Ishikawa (cell line): ENCODE data around the gene SETBP1.

Experiments
- CEBPB ChIP-seq: IDR thresholded peaks from 2 replicates; pipeline ENCODE4 v1.6.1; 2012
- CREB1 ChIP-seq: IDR thresholded peaks from 2 replicates; pipeline ENCODE4 v1.6.1; 2012; ENCODE audit warnings: low read depth
- EGR1 ChIP-seq: IDR thresholded peaks from 2 replicates; pipeline ENCODE4 v1.6.1; 2012
- EP300 ChIP-seq: IDR thresholded peaks from 2 replicates; pipeline ENCODE4 v1.6.1; 2012; ENCODE audit warnings: borderline replicate concordance
- FOXM1 ChIP-seq: IDR thresholded peaks from 2 replicates; pipeline ENCODE4 v1.6.1; 2012; ENCODE audit warnings: low read depth, borderline replicate concordance
- NFIC ChIP-seq: IDR thresholded peaks from 2 replicates; pipeline ENCODE4 v1.6.1; 2012
- RAD21 ChIP-seq: IDR thresholded peaks from 2 replicates; pipeline ENCODE4 v1.6.1; 2012; ENCODE audit warnings: low read depth
- TAF1 ChIP-seq: IDR thresholded peaks from 2 replicates; pipeline ENCODE4 v1.6.1; 2012; ENCODE audit warnings: low read depth, mild to moderate bottlenecking
- TCF12 ChIP-seq: IDR thresholded peaks from 2 replicates; pipeline ENCODE4 v1.6.1; 2012; ENCODE audit warnings: low read depth
- TEAD4 ChIP-seq: IDR thresholded peaks from 2 replicates; pipeline ENCODE4 v1.6.1; 2012
- YY1 ChIP-seq: IDR thresholded peaks from 2 replicates; pipeline ENCODE4 v1.6.1; 2012; ENCODE audit warnings: low read depth
- ZBTB7A ChIP-seq: IDR thresholded peaks from 2 replicates; pipeline ENCODE4 v1.6.1; 2012; ENCODE audit warnings: low read depth
- TF ChIP-seq, protein P1 (sequence below): IDR thresholded peaks from 2 replicates; pipeline ENCODE4 v1.6.1; 2012
- TF ChIP-seq, protein P2 (sequence below): IDR thresholded peaks from 2 replicates; pipeline ENCODE4 v1.6.1; 2012
- TF ChIP-seq, protein P3 (sequence below): IDR thresholded peaks from 2 replicates; pipeline ENCODE4 v1.6.1; 2012; ENCODE audit warnings: low read depth, mild to moderate bottlenecking

Gene SETBP1

DNA sequence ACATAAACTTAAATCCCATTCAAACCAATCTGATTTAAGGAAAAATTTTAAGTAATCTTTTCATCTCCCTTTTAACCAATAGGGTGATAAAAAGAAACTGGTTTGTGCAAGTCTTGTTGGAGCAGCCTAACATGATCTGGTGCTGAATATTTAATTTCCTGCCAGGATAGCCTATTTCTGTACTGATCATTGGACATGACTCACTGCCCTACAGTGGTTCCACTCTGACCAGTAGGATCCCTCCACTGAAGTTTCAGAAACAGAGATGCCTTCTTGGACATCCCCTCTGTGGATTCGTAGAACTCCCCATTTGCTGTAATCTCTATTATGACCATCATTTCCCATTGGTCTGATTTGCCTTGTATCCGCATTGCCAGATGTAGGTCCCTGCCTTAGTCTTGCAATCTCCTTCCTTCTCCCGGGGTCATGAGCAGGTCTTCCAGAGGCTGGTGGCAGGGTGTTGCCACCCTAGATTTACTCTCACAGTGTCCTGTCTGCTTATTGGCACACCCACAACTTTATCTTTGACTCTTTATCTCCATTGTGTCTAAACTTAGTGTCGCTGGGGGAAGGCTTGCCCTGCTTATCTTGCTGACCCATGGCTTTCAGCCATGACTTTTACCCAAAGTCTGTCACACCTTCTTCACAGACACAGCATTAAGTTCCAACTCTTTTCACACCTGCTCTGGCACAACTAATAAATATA is 12.3 kb upstream of the SETBP1 start:
- no peak for TF ChIP-seq YY1
- TF ChIP-seq TCF12: no peak
- no peak for TF ChIP-seq TAF1
- TF ChIP-seq NFIC: no peak
- TF ChIP-seq RAD21: no peak

DNA sequence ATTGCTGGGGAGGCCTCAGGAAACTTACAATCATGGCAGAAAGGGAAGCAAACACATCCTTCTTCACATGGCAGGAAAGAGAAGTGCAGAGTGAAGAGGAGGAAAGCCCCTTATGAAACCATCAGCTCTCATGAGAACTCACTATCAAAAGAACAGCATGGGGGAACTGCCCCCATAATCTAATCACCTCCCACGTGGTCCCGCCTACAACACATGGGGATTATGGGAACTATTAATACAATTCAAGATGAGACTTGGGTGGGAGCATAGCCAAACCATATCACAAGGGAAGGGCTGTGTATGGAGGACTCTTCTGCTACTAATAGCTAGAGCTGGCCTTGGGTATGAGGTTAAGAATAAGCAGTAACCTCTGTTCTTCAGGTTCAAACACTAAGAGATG is 8.8 kb upstream of the SETBP1 start:
- TF ChIP-seq CEBPB (no peak), RAD21 (no peak), NFIC (no peak), ZBTB7A (no peak), FOXM1 (no peak), TCF12 (no peak), TAF1 (no peak), CREB1 (no peak), EGR1 (no peak)
- TF ChIP-seq, protein P1, sequence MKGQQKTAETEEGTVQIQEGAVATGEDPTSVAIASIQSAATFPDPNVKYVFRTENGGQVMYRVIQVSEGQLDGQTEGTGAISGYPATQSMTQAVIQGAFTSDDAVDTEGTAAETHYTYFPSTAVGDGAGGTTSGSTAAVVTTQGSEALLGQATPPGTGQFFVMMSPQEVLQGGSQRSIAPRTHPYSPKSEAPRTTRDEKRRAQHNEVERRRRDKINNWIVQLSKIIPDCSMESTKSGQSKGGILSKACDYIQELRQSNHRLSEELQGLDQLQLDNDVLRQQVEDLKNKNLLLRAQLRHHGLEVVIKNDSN: no peak
- TF ChIP-seq, protein P2, sequence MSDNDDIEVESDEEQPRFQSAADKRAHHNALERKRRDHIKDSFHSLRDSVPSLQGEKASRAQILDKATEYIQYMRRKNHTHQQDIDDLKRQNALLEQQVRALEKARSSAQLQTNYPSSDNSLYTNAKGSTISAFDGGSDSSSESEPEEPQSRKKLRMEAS: no peak

DNA sequence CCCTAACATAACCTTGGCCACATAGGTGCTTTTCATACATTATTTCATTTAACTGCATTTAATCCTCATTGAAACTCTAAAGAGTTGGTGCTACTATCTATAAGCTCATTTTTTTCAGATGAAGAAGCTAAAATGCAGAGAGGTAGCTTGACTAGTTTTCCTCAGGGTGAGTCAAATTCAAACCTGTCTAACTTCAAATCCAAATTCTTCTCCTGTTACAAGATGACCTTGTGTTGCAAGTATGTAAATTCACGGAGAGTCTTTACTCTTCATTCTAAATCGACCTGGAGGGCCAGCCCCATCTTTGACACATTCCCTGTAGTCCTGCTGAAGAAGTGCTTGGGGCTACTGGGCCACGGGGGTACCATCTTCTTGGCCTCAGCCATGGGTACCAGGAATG is 8.2 kb upstream of the SETBP1 start:
- TF ChIP-seq CEBPB (no peak), TCF12 (no peak), FOXM1 (no peak), ZBTB7A (no peak), CREB1 (no peak), NFIC (no peak), EP300 (no peak), EGR1 (no peak), TAF1 (no peak), TEAD4 (no peak), RAD21 (no peak), YY1 (no peak)
- TF ChIP-seq, protein P3, sequence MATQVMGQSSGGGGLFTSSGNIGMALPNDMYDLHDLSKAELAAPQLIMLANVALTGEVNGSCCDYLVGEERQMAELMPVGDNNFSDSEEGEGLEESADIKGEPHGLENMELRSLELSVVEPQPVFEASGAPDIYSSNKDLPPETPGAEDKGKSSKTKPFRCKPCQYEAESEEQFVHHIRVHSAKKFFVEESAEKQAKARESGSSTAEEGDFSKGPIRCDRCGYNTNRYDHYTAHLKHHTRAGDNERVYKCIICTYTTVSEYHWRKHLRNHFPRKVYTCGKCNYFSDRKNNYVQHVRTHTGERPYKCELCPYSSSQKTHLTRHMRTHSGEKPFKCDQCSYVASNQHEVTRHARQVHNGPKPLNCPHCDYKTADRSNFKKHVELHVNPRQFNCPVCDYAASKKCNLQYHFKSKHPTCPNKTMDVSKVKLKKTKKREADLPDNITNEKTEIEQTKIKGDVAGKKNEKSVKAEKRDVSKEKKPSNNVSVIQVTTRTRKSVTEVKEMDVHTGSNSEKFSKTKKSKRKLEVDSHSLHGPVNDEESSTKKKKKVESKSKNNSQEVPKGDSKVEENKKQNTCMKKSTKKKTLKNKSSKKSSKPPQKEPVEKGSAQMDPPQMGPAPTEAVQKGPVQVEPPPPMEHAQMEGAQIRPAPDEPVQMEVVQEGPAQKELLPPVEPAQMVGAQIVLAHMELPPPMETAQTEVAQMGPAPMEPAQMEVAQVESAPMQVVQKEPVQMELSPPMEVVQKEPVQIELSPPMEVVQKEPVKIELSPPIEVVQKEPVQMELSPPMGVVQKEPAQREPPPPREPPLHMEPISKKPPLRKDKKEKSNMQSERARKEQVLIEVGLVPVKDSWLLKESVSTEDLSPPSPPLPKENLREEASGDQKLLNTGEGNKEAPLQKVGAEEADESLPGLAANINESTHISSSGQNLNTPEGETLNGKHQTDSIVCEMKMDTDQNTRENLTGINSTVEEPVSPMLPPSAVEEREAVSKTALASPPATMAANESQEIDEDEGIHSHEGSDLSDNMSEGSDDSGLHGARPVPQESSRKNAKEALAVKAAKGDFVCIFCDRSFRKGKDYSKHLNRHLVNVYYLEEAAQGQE: no peak
- TF ChIP-seq, protein P2: no peak
- TF ChIP-seq, protein P1: no peak

DNA sequence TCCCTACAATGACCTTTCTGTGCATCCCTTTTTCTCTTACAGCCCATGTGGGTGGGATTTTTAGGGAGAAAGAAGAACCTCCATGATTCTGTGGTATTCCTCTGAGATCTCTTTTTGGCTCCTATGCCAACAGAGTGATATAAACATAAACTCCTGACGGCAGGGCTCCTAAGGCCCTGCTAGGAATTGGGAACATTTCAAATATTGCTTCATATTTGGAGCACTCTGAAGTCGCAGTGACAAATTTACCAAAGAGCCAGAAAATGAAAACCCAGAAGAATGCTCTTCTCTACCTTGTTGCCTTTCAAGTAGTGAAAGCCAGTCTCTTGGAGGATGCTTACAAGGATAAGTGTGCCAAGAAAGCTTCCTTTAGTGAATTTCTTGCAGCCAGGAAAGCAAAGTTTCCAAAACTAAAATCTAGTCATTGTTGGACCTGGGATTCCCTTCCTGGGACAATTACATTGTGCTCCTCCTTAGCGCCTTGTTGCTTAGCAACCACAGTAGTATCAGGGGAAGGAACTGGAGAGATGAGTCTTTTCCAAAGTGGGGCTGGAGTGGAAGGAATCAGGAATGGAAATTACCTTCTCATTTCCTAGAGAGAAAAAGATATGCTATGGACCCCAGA is 7.3 kb upstream of the SETBP1 start:
- TF ChIP-seq, protein P3: no peak
- TF ChIP-seq TCF12 (no peak), NFIC (no peak), CREB1 (no peak), FOXM1 (no peak), RAD21 (no peak), CEBPB (no peak), EP300 (no peak), TEAD4 (no peak), TAF1 (no peak), YY1 (no peak), EGR1 (no peak)
- TF ChIP-seq, protein P1: no peak
- TF ChIP-seq, protein P2: no peak

DNA sequence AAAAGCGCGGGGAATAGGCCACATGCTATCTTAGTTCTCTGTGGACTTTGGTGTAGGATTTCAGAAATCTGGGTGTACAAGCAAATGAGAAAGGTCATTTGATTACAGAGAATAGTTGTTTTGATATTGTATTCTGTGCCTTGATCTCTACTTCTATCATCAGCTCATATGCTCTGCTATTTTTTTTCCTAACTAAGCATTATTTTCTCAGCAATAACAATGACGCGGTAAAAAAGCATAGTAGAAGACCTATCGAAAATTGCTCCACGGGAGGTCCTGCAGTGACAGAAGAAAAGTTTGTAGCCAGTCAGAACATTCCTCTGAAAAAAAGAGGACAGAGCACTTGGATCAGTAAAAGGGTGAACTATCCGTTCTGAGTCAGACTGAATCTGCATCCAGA is 2.8 kb upstream of the SETBP1 start:
- TF ChIP-seq EP300: no peak
- no peak for TF ChIP-seq NFIC
- no peak for TF ChIP-seq EGR1
- no peak for TF ChIP-seq TCF12
- TF ChIP-seq, protein P1: no peak
- TF ChIP-seq RAD21: no peak
- TF ChIP-seq, protein P2: no peak
- TF ChIP-seq FOXM1: no peak
- TF ChIP-seq CREB1: no peak
- TF ChIP-seq YY1: no peak
- no peak for TF ChIP-seq ZBTB7A
